Breast epithelium (tissue), 3 donors: ENCODE measurements around the gene CUEDC2.

Source experiments
- POLR2AphosphoS5 ChIP-seq, 3 donors: sonication (generic); formaldehyde crosslinking; IDR thresholded peaks; one replicate each; pipeline ENCODE4 v1.6.1; 2017; ENCODE audit warnings: antibody characterized with exemption in 3 of 3
- TF ChIP-seq, protein P1 (sequence below), 3 donors: fragments of 450-650 bp; IDR thresholded peaks; one replicate each; pipeline ENCODE4 v1.5.1; 2016 to 2017; ENCODE audit warnings: antibody characterized with exemption in 3 of 3, mild to moderate bottlenecking in 3 of 3, moderate library complexity in 3 of 3

GRCh38 chr10:102416695-102417094 is 15.7 kb downstream of the CUEDC2 start:
- TF ChIP-seq, protein P1, sequence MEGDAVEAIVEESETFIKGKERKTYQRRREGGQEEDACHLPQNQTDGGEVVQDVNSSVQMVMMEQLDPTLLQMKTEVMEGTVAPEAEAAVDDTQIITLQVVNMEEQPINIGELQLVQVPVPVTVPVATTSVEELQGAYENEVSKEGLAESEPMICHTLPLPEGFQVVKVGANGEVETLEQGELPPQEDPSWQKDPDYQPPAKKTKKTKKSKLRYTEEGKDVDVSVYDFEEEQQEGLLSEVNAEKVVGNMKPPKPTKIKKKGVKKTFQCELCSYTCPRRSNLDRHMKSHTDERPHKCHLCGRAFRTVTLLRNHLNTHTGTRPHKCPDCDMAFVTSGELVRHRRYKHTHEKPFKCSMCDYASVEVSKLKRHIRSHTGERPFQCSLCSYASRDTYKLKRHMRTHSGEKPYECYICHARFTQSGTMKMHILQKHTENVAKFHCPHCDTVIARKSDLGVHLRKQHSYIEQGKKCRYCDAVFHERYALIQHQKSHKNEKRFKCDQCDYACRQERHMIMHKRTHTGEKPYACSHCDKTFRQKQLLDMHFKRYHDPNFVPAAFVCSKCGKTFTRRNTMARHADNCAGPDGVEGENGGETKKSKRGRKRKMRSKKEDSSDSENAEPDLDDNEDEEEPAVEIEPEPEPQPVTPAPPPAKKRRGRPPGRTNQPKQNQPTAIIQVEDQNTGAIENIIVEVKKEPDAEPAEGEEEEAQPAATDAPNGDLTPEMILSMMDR (IDR thresholded peaks at IDR 0.05), result no peak
- TF ChIP-seq POLR2AphosphoS5 (IDR thresholded peaks at IDR 0.05), result no peak
